WERI-Rb-1 (cell line): ENCODE measurements around the gene SGSM1.
A peak's percentile ranks its signal among the peaks of the same experiment; 100 is the strongest.
"Not testable (repeated sequence)": the region's sequence is repeated elsewhere in the genome, so short reads cannot be mapped to it uniquely, and the experiment has no call there.

Experiments used
- DNase-seq: peaks from one replicate; pipeline ENCODE4 v3.0.0-alpha.2; 2020
- H3K27ac ChIP-seq: fragments of 250-450 bp; sonication (Bioruptor Pico); 2 replicates; pipeline ENCODE4 v1.5.1; 2020; ENCODE audit warnings: mild to moderate bottlenecking, moderate library complexity
- H3K27me3 ChIP-seq: fragments of 250-450 bp; sonication (Bioruptor Pico); 2 replicates; pipeline ENCODE4 v1.5.1; 2021; ENCODE audit warnings: mild to moderate bottlenecking, low read depth, moderate library complexity; ENCODE audit not compliant: insufficient read depth, severe bottlenecking
- H3K36me3 ChIP-seq: fragments of 250-450 bp; sonication (Bioruptor Pico); 2 replicates; pipeline ENCODE4 v1.5.1; 2020; ENCODE audit warnings: mild to moderate bottlenecking, moderate library complexity
- H3K4me3 ChIP-seq: 2 replicates; pipeline ENCODE4 v1.5.1; 2011; ENCODE audit warnings: low read depth, mild to moderate bottlenecking, control low read depth, low read length
- H3K9me3 ChIP-seq: fragments of 250-450 bp; sonication (Bioruptor Pico); 2 replicates; pipeline ENCODE4 v1.5.1; 2021; ENCODE audit warnings: mild to moderate bottlenecking, moderate library complexity; ENCODE audit not compliant: severe bottlenecking
- TF ChIP-seq, protein P1 (sequence below): IDR thresholded peaks from 2 replicates; pipeline ENCODE4 v1.5.1; 2011; ENCODE audit warnings: low read depth, mild to moderate bottlenecking, control low read depth, inconsistent platforms, low read length

SGSM1 gene

GRCh38 chr22:24894220-24894975, 88.4 kb downstream of the SGSM1 start:
- TF ChIP-seq, protein P1, sequence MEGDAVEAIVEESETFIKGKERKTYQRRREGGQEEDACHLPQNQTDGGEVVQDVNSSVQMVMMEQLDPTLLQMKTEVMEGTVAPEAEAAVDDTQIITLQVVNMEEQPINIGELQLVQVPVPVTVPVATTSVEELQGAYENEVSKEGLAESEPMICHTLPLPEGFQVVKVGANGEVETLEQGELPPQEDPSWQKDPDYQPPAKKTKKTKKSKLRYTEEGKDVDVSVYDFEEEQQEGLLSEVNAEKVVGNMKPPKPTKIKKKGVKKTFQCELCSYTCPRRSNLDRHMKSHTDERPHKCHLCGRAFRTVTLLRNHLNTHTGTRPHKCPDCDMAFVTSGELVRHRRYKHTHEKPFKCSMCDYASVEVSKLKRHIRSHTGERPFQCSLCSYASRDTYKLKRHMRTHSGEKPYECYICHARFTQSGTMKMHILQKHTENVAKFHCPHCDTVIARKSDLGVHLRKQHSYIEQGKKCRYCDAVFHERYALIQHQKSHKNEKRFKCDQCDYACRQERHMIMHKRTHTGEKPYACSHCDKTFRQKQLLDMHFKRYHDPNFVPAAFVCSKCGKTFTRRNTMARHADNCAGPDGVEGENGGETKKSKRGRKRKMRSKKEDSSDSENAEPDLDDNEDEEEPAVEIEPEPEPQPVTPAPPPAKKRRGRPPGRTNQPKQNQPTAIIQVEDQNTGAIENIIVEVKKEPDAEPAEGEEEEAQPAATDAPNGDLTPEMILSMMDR: no peak
- H3K27ac ChIP-seq: no peak overlapping the region
- H3K36me3 ChIP-seq: no peaks in the 10 kb centered on the region
- DNase-seq: peak; percentile 18
- H3K4me3 ChIP-seq: no peak overlapping the region
- no peaks in the 10 kb centered on the region for H3K9me3 ChIP-seq
- no peaks in the 10 kb centered on the region for H3K27me3 ChIP-seq

- no peak for DNase-seq
These were observed 89.0 kb downstream of the SGSM1 start for GRCh38 chr22:24894998-24895397.

GRCh38 chr22:24901448-24901847, 95.4 kb downstream of the SGSM1 start:
- no peak overlapping the region for H3K27ac ChIP-seq
- H3K9me3 ChIP-seq: peaks cover 5% of the 10 kb centered on the region
- DNase-seq: no peak
- no peak overlapping the region for H3K4me3 ChIP-seq
- TF ChIP-seq, protein P1: no peak
- no peaks in the 10 kb centered on the region for H3K36me3 ChIP-seq
- H3K27me3 ChIP-seq: no peaks in the 10 kb centered on the region

More at GRCh38 chr22:24894998-24895397, 89.0 kb downstream of the SGSM1 start:
- Histone ChIP-seq H3K27me3 (no peaks in the 10 kb centered on the region), H3K9me3 (no peaks in the 10 kb centered on the region), H3K27ac (no peak overlapping the region), H3K4me3 (no peak overlapping the region), H3K36me3 (no peaks in the 10 kb centered on the region)
- TF ChIP-seq, protein P1: no peak

- H3K4me3 ChIP-seq: no peak overlapping the region
- no peaks in the 10 kb centered on the region for H3K36me3 ChIP-seq
- H3K9me3 ChIP-seq: peaks cover 9% of the 10 kb centered on the region
- H3K27me3 ChIP-seq: no peaks in the 10 kb centered on the region
- H3K27ac ChIP-seq: no peak overlapping the region
- DNase-seq: no peak
- TF ChIP-seq, protein P1: no peak
These were observed 99.9 kb downstream of the SGSM1 start for GRCh38 chr22:24905909-24906308.

- H3K4me3 ChIP-seq, H3K36me3 ChIP-seq, H3K9me3 ChIP-seq, H3K27me3 ChIP-seq, DNase-seq, H3K27ac ChIP-seq: not testable (repeated sequence)
These were observed 101.1 kb downstream of the SGSM1 start for GRCh38 chr22:24907101-24907500.

GRCh38 chr22:24920029-24920428, 114.0 kb downstream of the SGSM1 start:
- no peak for DNase-seq
- TF ChIP-seq, protein P1: no peak
- Histone ChIP-seq H3K27ac (no peak overlapping the region), H3K36me3 (no peaks in the 10 kb centered on the region), H3K4me3 (no peak overlapping the region), H3K9me3 (no peaks in the 10 kb centered on the region), H3K27me3 (no peaks in the 10 kb centered on the region)
